Sigmoid colon (tissue), 4 donors: ENCODE measurements around the gene ADAMTS12.

Experiments
- EP300 ChIP-seq, 4 donors: sonication (generic); formaldehyde crosslinking; IDR thresholded peaks; one replicate each; pipeline ENCODE4 v1.6.1; 2017; ENCODE audit warnings: antibody characterized with exemption in 4 of 4
- POLR2A ChIP-seq, 2 donors: fragments of 450-650 bp; IDR thresholded peaks; one replicate each; pipeline ENCODE4 v1.6.1; 2016; ENCODE audit warnings: antibody characterized with exemption in 2 of 2, mild to moderate bottlenecking in 2 of 2, moderate library complexity in 2 of 2
- POLR2AphosphoS5 ChIP-seq, 4 donors: sonication (generic); formaldehyde crosslinking; IDR thresholded peaks; one replicate each; pipeline ENCODE4 v1.6.1; 2017; ENCODE audit warnings: antibody characterized with exemption in 4 of 4
- TF ChIP-seq, protein P1 (sequence below), 4 experiments: fragments of 450-650 bp in 3 of 4; fragments of 200-600 bp in 1 of 4; IDR thresholded peaks; one replicate each; pipeline ENCODE4 v1.5.1; 2016 to 2019; ENCODE audit warnings: antibody characterized with exemption in 4 of 4, mild to moderate bottlenecking in 3 of 4, moderate library complexity in 2 of 4

DNA sequence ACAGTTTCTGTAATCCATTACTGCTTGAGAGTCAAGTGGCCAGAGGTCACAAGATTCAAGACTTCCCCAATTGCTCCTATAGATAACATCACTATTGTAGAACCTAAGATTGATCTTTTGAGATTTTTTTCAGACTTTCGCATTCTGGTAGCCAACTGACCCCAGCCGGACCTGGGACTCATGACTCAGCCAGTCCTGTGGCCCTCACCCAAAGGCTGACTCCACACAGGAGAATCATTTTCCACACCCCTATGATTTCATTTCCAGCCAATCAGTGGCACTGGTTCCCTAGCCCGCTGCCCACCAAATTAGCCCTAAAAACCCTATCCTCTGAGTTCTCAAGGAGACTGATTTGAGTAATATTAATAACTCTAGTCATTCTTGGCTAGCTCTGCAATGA, 414.8 kb downstream of the ADAMTS12 start:
- TF ChIP-seq, protein P1, sequence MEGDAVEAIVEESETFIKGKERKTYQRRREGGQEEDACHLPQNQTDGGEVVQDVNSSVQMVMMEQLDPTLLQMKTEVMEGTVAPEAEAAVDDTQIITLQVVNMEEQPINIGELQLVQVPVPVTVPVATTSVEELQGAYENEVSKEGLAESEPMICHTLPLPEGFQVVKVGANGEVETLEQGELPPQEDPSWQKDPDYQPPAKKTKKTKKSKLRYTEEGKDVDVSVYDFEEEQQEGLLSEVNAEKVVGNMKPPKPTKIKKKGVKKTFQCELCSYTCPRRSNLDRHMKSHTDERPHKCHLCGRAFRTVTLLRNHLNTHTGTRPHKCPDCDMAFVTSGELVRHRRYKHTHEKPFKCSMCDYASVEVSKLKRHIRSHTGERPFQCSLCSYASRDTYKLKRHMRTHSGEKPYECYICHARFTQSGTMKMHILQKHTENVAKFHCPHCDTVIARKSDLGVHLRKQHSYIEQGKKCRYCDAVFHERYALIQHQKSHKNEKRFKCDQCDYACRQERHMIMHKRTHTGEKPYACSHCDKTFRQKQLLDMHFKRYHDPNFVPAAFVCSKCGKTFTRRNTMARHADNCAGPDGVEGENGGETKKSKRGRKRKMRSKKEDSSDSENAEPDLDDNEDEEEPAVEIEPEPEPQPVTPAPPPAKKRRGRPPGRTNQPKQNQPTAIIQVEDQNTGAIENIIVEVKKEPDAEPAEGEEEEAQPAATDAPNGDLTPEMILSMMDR (IDR thresholded peaks at IDR 0.05): no peak
- no peak for TF ChIP-seq EP300 (IDR thresholded peaks at IDR 0.05)
- no peak for TF ChIP-seq POLR2AphosphoS5 (IDR thresholded peaks at IDR 0.05)
- no peak for TF ChIP-seq POLR2A (IDR thresholded peaks at IDR 0.05)
